Astrocyte of the spinal cord (primary cell): ENCODE measurements around the gene ADCY1.

ENCODE experiments used
- DNase-seq: peaks from one replicate; pipeline ENCODE4 v3.0.0; 2011; ENCODE audit warnings: low read depth, low spot score
- H3K4me3 ChIP-seq: 2 replicates; pipeline ENCODE4 v1.5.1; 2011; ENCODE audit warnings: low read depth, mild to moderate bottlenecking, low read length, moderate library complexity
- CTCF ChIP-seq: IDR thresholded peaks from 2 replicates; pipeline ENCODE4 v1.5.1; 2012; ENCODE audit warnings: low read depth, mild to moderate bottlenecking, low read length, inconsistent platforms
- in situ Hi-C: cut with HindIII; loops from 2 replicates; pipeline ENCODE4 v1.10.0; 2017; ENCODE audit warnings: low sequenced_read_pairs

Gene ADCY1

GRCh38 chr7:45715471-45716352 lies 141.5 kb downstream of the ADCY1 start:
- no peak for DNase-seq
- in situ Hi-C loops = no loop called here
- H3K4me3 ChIP-seq = no peak overlapping the region
- no peak for TF ChIP-seq CTCF

- no peak overlapping the region for H3K4me3 ChIP-seq
- TF ChIP-seq CTCF = no peak
- no peak for DNase-seq
- in situ Hi-C loops = no loop called here
These were observed 142.4 kb downstream of the ADCY1 start for GRCh38 chr7:45716380-45717203.

GRCh38 chr7:45717537-45718235 lies 143.5 kb downstream of the ADCY1 start:
- DNase-seq = no peak
- H3K4me3 ChIP-seq = no peak overlapping the region
- no peak for TF ChIP-seq CTCF
- in situ Hi-C loops = no loop called here

GRCh38 chr7:45718464-45719330 lies 144.5 kb downstream of the ADCY1 start:
- peak; percentile 5 for DNase-seq
- in situ Hi-C loops = no loop called here
- no peak for TF ChIP-seq CTCF
- H3K4me3 ChIP-seq = no peak overlapping the region

- H3K4me3 ChIP-seq = no peak overlapping the region
- no peak for DNase-seq
- in situ Hi-C loops = no loop called here
- TF ChIP-seq CTCF = no peak
These were observed 146.8 kb downstream of the ADCY1 start for GRCh38 chr7:45720989-45721388.
